ENCODE measurements around the gene PSMC3.

DNA sequence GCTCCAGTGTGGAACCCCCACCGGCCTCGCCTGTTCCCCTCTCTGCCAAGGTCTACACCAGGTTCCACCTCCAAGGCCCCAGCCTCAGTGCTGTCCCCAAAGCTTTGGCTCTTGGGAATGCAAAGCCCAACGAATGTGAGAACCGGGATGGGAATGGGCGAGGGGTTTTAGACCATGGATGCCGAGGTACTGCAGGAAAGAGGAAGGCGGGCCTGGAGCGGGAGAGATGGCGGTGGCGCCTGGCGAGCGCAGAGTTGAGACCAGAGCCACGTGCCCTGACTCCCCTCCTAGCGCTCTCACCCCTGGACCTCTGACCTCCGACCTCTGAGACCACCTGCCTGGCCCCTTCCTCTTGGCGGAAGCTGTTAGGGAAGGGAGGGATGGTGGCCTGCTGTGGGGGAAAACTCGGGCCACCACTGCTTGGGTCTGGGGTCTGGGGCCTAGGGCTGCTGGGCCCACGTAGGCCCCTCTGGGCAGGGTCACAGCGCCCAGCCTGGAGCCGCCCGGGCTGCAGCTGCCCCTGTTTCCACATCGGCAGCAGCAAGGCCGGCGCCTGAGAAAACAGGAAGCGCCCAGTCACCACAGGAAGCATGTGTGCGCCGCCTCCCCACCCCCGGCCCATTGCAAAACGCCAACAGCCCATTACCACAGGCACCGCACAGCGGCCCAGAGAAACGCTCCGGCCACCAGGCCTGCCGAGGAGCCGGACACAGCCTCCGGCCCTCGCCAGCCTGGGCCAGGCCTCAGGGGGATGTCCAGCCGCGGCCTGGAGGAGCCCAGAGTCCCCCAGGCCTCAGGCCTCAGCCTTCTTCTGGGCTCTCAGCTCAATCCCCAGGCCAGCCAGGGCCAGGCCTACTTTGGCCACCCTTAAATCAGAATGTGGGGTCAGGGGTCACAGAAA, 31.7 kb downstream of the PSMC3 start:
- TF ChIP-seq CTCF (conservative IDR thresholded peaks at IDR 0.05; ENCODE audit: low read depth, low read length) (no peak), EZH2 (IDR thresholded peaks at IDR 0.05; ENCODE audit: low read length, unreplicated experiment) (no peak)
